Uterus (tissue), 2 donors: ENCODE data around the gene RFX3.

Experiments used
- CTCF ChIP-seq, 4 experiments: fragments of 200-600 bp in 2 of 4; fragments of 450-650 bp in 2 of 4; sonication (generic) in 2 of 4; IDR thresholded peaks; one replicate each; pipeline ENCODE4 v1.5.1; 2016 to 2019; ENCODE audit warnings: antibody characterized with exemption in 4 of 4, mild to moderate bottlenecking in 2 of 4, moderate library complexity in 1 of 4
- POLR2A ChIP-seq, 2 donors: fragments of 450-650 bp; IDR thresholded peaks; one replicate each; pipeline ENCODE4 v1.6.1; 2016; ENCODE audit warnings: antibody characterized with exemption in 2 of 2, mild to moderate bottlenecking in 1 of 2, moderate library complexity in 1 of 2

- TF ChIP-seq CTCF (IDR thresholded peaks at IDR 0.05) (no peak), POLR2A (IDR thresholded peaks at IDR 0.05) (no peak)
Measured at GRCh38 chr9:3285365-3286161, 240.2 kb downstream of the RFX3 start.
